NB4 (cell line): Measurements from ENCODE around the gene TSPAN32.
"Not testable (repeated sequence)": the region's sequence is repeated elsewhere in the genome, so short reads cannot be mapped to it uniquely, and the experiment has no call there.

Experiments used
- DNase-seq: peaks from one replicate; pipeline ENCODE4 v3.0.0; 2010; ENCODE audit warnings: low read depth
- H3K4me3 ChIP-seq: one replicate; pipeline ENCODE4 v1.5.1; 2011; ENCODE audit warnings: mild to moderate bottlenecking, low read depth, low read length, moderate library complexity
- CTCF ChIP-seq: IDR thresholded peaks from one replicate; pipeline ENCODE4 v1.5.1; 2012; ENCODE audit warnings: low read depth, low read length
- MAX ChIP-seq: IDR thresholded peaks from 2 replicates; pipeline ENCODE4 v1.6.1; 2011; ENCODE audit warnings: low read depth, low read length
- MYC ChIP-seq: IDR thresholded peaks from 2 replicates; pipeline ENCODE4 v1.6.1; 2011; ENCODE audit warnings: low read depth, low read length
- POLR2A ChIP-seq: IDR thresholded peaks from 2 replicates; pipeline ENCODE4 v1.6.1; 2011; ENCODE audit warnings: mild to moderate bottlenecking; ENCODE audit not compliant: insufficient read length; ENCODE audit errors: extremely low read depth

The TSPAN32 gene

GRCh38 chr11:2335286-2335685 is 33.5 kb downstream of the TSPAN32 start:
- DNase-seq, H3K4me3 ChIP-seq: not testable (repeated sequence)

GRCh38 chr11:2338760-2339159 is 36.9 kb downstream of the TSPAN32 start:
- not testable (repeated sequence) for H3K4me3 ChIP-seq, DNase-seq

- H3K4me3 ChIP-seq: no peak overlapping the region
- DNase-seq: no peak
- TF ChIP-seq MAX (no peak), POLR2A (no peak), MYC (no peak), CTCF (no peak)
Observed at GRCh38 chr11:2342557-2342956, 40.7 kb downstream of the TSPAN32 start.

- no peak for TF ChIP-seq MAX
- TF ChIP-seq MYC: no peak
- no peak for TF ChIP-seq POLR2A
- TF ChIP-seq CTCF: no peak
- DNase-seq: no peak
Observed at GRCh38 chr11:2342981-2343380, 41.2 kb downstream of the TSPAN32 start.

GRCh38 chr11:2343502-2343901 is 41.7 kb downstream of the TSPAN32 start:
- H3K4me3 ChIP-seq: no peak overlapping the region
- no peak for TF ChIP-seq POLR2A
- no peak for TF ChIP-seq MAX
- no peak for TF ChIP-seq MYC
- TF ChIP-seq CTCF: no peak
- no peak for DNase-seq

More at GRCh38 chr11:2342981-2343380, 41.2 kb downstream of the TSPAN32 start:
- no peak overlapping the region for H3K4me3 ChIP-seq

GRCh38 chr11:2345050-2345449 is 43.2 kb downstream of the TSPAN32 start:
- no peak overlapping the region for H3K4me3 ChIP-seq
- TF ChIP-seq POLR2A: no peak
- no peak for TF ChIP-seq MAX
- no peak for TF ChIP-seq MYC
- no peak for TF ChIP-seq CTCF
- DNase-seq: no peak

GRCh38 chr11:2346014-2346413 is 44.2 kb downstream of the TSPAN32 start:
- no peak for TF ChIP-seq POLR2A
- no peak for TF ChIP-seq MYC
- TF ChIP-seq MAX: no peak
- TF ChIP-seq CTCF: no peak
- no peak for DNase-seq
- no peak overlapping the region for H3K4me3 ChIP-seq
